ENCODE results near the gene ATIC. TPM values are rescaled to one million over a fixed set of nuclear protein-coding genes. Genes with fewer than 3 reads are reported as not detected.

Gene ATIC
- total and polyA plus RNA-seq, 2 of the 8 experiments (the other 6 are each of a cell fraction or from before 2014, with no cell fraction given): 139 to 319 TPM

GRCh38 chr2:215338883-215339679 is 27.2 kb downstream of the ATIC start:
- no peak for FAIRE-seq
- no peak overlapping the region for H2AFZ ChIP-seq (ENCODE audit: low read length)
- H3K27me3 ChIP-seq (replicated peaks in 1 of 4; ENCODE audit: control insufficient read depth in 3 of 4, extremely low read depth in 1 of 4, insufficient read depth in 3 of 4, low read length in 3 of 4): no peaks in the 10 kb centered on the region
- CTCF ChIA-PET (ENCODE audit: partially characterized antibody): interaction anchor here (0.6 to 1.8 kb wide), 4 partner anchors 13 to 452 kb away, joined by 3 to 7 read pairs (median 4); no protein-coding TSS in a partner anchor
- no peak overlapping the region for H2BK20ac ChIP-seq (ENCODE audit: low read length)
- TF ChIP-seq BCL11A (IDR thresholded peaks at IDR 0.05; ENCODE audit: low read depth in 2 of 2, low read length in 2 of 2) (no peak), RBBP5 (IDR thresholded peaks at IDR 0.05; ENCODE audit: borderline replicate concordance, low read depth, low read length) (no peak), PHF8 (conservative IDR thresholded peaks at IDR 0.05; ENCODE audit: low read depth, low read length) (no peak), SP4 (IDR thresholded peaks at IDR 0.05; ENCODE audit: low read length) (no peak), TAF1 (IDR thresholded peaks at IDR 0.05; ENCODE audit: low read depth, low read length) (no peak), CTCF (IDR thresholded peaks at IDR 0.05; ENCODE audit: control extremely low read depth in 1 of 3, insufficient read depth in 1 of 3, low read depth in 1 of 3, low read length in 3 of 3) (no peak), MAX (IDR thresholded peaks at IDR 0.05) (no peak)
- no peak overlapping the region for H3K56ac ChIP-seq (replicated peaks; ENCODE audit: insufficient read length, low read depth, low read length)
- no peak overlapping the region for H4K8ac ChIP-seq (ENCODE audit: extremely low read depth, insufficient read depth, low read length)
- no peaks in the 10 kb centered on the region for H3K23me2 ChIP-seq (ENCODE audit: low read depth, low read length)
- no peak overlapping the region for H2BK12ac ChIP-seq (ENCODE audit: low read depth, low read length)
- no peak overlapping the region for H3K14ac ChIP-seq (ENCODE audit: insufficient read length)
- POLR2A ChIA-PET (ENCODE audit: partially characterized antibody): interaction anchor here (1.2 to 1.3 kb wide), 3 partner anchors 10 to 14 kb away, joined by 4 read pairs; no protein-coding TSS in a partner anchor
- peaks cover 2 to 3% of the 10 kb centered on the region in 2 experiments for H4K20me1 ChIP-seq (replicated peaks in 1 of 2; ENCODE audit: control insufficient read depth in 1 of 2, insufficient read depth in 2 of 2, low read length in 2 of 2)
- H3K9me3 ChIP-seq (ENCODE audit: insufficient read depth in 2 of 2, low read depth in 1 of 2, low read length in 1 of 2): no peaks in the 10 kb centered on the region
- no peak for DNase-seq (ENCODE audit: low read depth in 1 of 2, low spot score in 2 of 2)
- no peak overlapping the region for H2BK15ac ChIP-seq (ENCODE audit: low read length)
- H4K5ac ChIP-seq (ENCODE audit: insufficient read length, low read depth, low read length): no peak overlapping the region
- H4K91ac ChIP-seq (replicated peaks; ENCODE audit: insufficient read length, low read length): no peak overlapping the region
- H3K23ac ChIP-seq (ENCODE audit: insufficient read length): no peak overlapping the region
- H3K9ac ChIP-seq (replicated peaks in 1 of 4; ENCODE audit: extremely low read depth in 1 of 4, low read depth in 3 of 4, low read length in 3 of 4): no peak overlapping the region
- no peak overlapping the region for H3K4me2 ChIP-seq (ENCODE audit: insufficient read depth in 1 of 2, low read depth in 2 of 2, low read length in 2 of 2)
- H3K4me1 ChIP-seq (replicated peaks in 1 of 4; ENCODE audit: control insufficient read depth in 3 of 4, insufficient read depth in 4 of 4, low read length in 3 of 4): no peaks in the 10 kb centered on the region
- H3K79me2 ChIP-seq (ENCODE audit: control insufficient read depth in 1 of 2, insufficient read depth in 2 of 2, low read length in 2 of 2): peaks cover 0 to 20% of the 10 kb centered on the region in 2 experiments; a peak in 3 of 4 replicates
- no peak overlapping the region for H3K4ac ChIP-seq (replicated peaks; ENCODE audit: insufficient read length, low read depth, low read length)
- peaks cover 16 to 85% (median 59%) of the 10 kb centered on the region in 4 experiments for H3K36me3 ChIP-seq (ENCODE audit: control insufficient read depth in 2 of 4, insufficient read depth in 4 of 4, low read length in 3 of 4)
- H3K27ac ChIP-seq (ENCODE audit: low read depth, low read length): no peak overlapping the region
- H2BK5ac ChIP-seq (ENCODE audit: low read depth, low read length): no peak overlapping the region
- 91% methylated on average over 7 of the region's 7 CpGs; no CpG with 5 or more reads in 1 of the 2 experiments for WGBS, 2 experiments (ENCODE audit: extremely low coverage in 1 of 2, insufficient coverage in 1 of 2, insufficient read length in 1 of 2, insufficient replicate concordance in 2 of 2, low coverage in 1 of 2, low lambda C conversion rate in 2 of 2, missing lambda C conversion rate in 1 of 2)
- no peaks in the 10 kb centered on the region for H3K79me1 ChIP-seq (ENCODE audit: low read depth, low read length)
- H2BK120ac ChIP-seq (replicated peaks; ENCODE audit: low read depth, low read length): no peak overlapping the region
- no peak overlapping the region for H2AK5ac ChIP-seq (ENCODE audit: low read depth, low read length)
- no peak overlapping the region for H3K4me3 ChIP-seq (ENCODE audit: extremely low read depth in 1 of 4, insufficient read depth in 2 of 4, low read depth in 3 of 4, low read length in 4 of 4)
- H3K18ac ChIP-seq (ENCODE audit: extremely low read depth, low read length): no peak overlapping the region
